Loucy (cell line): ENCODE results near the gene ACOT6.
"Not testable (repeated sequence)": the region's sequence is repeated elsewhere in the genome, so short reads cannot be mapped to it uniquely, and the experiment has no call there.

Source experiments
- EZH2phosphoT487 ChIP-seq: fragments of 200-600 bp; IDR thresholded peaks from 2 replicates; pipeline ENCODE4 v1.6.1; 2018; ENCODE audit warnings: antibody characterized with exemption, mild to moderate bottlenecking, moderate library complexity, borderline replicate concordance
- TF ChIP-seq, protein P1 (sequence below): fragments of 200-600 bp; sonication (generic); conservative IDR thresholded peaks from 2 replicates; pipeline ENCODE4 v1.5.1; 2014; ENCODE audit warnings: mild to moderate bottlenecking, antibody characterized with exemption, low read length

DNA sequence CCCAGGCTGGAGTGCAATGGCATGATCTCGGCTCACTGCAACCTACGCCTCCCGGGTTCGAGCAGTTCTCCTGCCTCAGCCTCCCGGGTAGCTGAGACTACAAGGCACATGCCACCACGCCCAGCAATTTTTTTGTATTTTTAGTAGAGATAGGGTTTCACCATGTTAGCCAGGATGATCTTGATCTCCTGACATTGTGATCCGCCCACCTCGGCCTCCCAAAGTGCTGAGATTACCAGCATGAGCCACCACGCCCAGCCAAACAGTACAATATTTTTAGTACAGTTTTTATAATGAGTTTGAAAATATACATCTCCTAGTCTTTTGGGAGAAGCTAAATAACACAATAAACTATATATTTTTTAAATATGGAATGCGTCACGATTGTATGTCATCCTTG is 46.9 kb downstream of the ACOT6 start:
- TF ChIP-seq, protein P1, sequence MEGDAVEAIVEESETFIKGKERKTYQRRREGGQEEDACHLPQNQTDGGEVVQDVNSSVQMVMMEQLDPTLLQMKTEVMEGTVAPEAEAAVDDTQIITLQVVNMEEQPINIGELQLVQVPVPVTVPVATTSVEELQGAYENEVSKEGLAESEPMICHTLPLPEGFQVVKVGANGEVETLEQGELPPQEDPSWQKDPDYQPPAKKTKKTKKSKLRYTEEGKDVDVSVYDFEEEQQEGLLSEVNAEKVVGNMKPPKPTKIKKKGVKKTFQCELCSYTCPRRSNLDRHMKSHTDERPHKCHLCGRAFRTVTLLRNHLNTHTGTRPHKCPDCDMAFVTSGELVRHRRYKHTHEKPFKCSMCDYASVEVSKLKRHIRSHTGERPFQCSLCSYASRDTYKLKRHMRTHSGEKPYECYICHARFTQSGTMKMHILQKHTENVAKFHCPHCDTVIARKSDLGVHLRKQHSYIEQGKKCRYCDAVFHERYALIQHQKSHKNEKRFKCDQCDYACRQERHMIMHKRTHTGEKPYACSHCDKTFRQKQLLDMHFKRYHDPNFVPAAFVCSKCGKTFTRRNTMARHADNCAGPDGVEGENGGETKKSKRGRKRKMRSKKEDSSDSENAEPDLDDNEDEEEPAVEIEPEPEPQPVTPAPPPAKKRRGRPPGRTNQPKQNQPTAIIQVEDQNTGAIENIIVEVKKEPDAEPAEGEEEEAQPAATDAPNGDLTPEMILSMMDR, result not testable (repeated sequence)
- not testable (repeated sequence) for TF ChIP-seq EZH2phosphoT487
